Psoas muscle (tissue), 8 donors: ENCODE measurements around the gene TBPL1. TPM values are rescaled to one million over a fixed set of nuclear protein-coding genes. Genes with fewer than 3 reads are reported as not detected.

Source experiments
- ATAC-seq, 4 donors: fragments of 200-7000 bp; cut with Tn5 transposase; one replicate each; pipeline ENCODE4 v1.9.1; 2020; ENCODE audit warnings: moderate library complexity in 3 of 4, mild to moderate bottlenecking in 2 of 4
- DNase-seq, 2 donors: peaks; one replicate each; pipeline ENCODE4 v3.0.0-alpha.2; 2020
- H3K27ac ChIP-seq: fragments of 200-600 bp; one replicate; pipeline ENCODE4 v1.8.0; 2022
- H3K27me3 ChIP-seq, 3 donors: fragments of 200-600 bp in 1 of 3; one replicate each; pipeline versions ENCODE4 v1.6.1 to v1.8.0; 2013 to 2022; ENCODE audit warnings: low read length in 2 of 3, mild to moderate bottlenecking in 2 of 3, moderate library complexity in 1 of 3; ENCODE audit not compliant: insufficient read depth in 3 of 3
- H3K36me3 ChIP-seq, 2 donors: fragments of 200-600 bp in 1 of 2; one replicate each; pipeline versions ENCODE4 v1.6.1 to v1.8.0; 2013 to 2022; ENCODE audit warnings: low read depth in 1 of 2, mild to moderate bottlenecking in 1 of 2, moderate library complexity in 1 of 2; ENCODE audit not compliant: insufficient read depth in 1 of 2
- H3K4me1 ChIP-seq: fragments of 200-600 bp; one replicate; pipeline ENCODE4 v1.8.0; 2022
- H3K4me3 ChIP-seq: fragments of 200-600 bp; one replicate; pipeline ENCODE4 v1.8.0; 2022; ENCODE audit warnings: mild to moderate bottlenecking
- H3K9me3 ChIP-seq: fragments of 200-600 bp; one replicate; pipeline ENCODE4 v1.8.0; 2022
- CTCF ChIP-seq: fragments of 200-600 bp; IDR thresholded peaks from one replicate; pipeline ENCODE4 v1.8.0; 2022; ENCODE audit warnings: antibody characterized with exemption
- WGBS, 3 donors: extraction: QIAGEN DNeasy Blood & Tissue Kit; methylation state at CpG; one replicate each; pipeline versions ENCODE4 v1.1.6 to v1.1.7; 2013; 5-methylcytosine and 5-hydroxymethylcytosine counted together
- intact Hi-C, 2 donors: fragments of 100-400 bp; cut with DNase I; formaldehyde crosslinking; loops; one replicate each; pipeline versions ENCODE4 v1.11.0 to v1.14.2; 2022
- polyA plus RNA-seq, 3 donors: library from polyadenylated mRNA; stranded (reverse); fragments of 200-250 nt; gene quantifications; one replicate each; pipeline ENCODE4 v1.2.3, GENCODE V29; 2013
- total RNA-seq, 4 donors: library from RNA; stranded (reverse); fragmentation: NEBNext Ultra II Directional in 2 of 4; extraction: Animal tissue kit (Norgen Biotek cat#: 25700) in 2 of 4; gene quantifications; one replicate each; pipeline versions ENCODE4 v1.2.1 to v1.2.4, GENCODE V29; 2021 to 2023
- donor health status: healthy with polysubstance abuse.
- donor health status: DM: no; HTN: no; CAD: no; lungs with moderate emphysema.
- donor health status: Bipolar disorder and iron deficiency.
- donor health status: healthy.
- donor health status: DM: yes; HTN: yes; CAD: no.
- donor health status: DM: no; HTN: no; CAD: no.
- donor health status: DM: no; HTN: no; CAD: no.
- donor health status: DM: yes; HTN: yes; CAD: no.

The TBPL1 gene
- total and polyA plus RNA-seq, 7 donors: 7.5 to 17.7 (median 11.0) TPM

- intact Hi-C loops: no loop called here
- ATAC-seq: no peak
Measured at GRCh38 chr6:134009876-134010275, 56.9 kb downstream of the TBPL1 start.

GRCh38 chr6:134010400-134010799 lies 57.4 kb downstream of the TBPL1 start:
- H3K4me3 ChIP-seq: no peak overlapping the region
- no peaks in the 10 kb centered on the region for H3K27me3 ChIP-seq
- WGBS, 3 donors: 92 to 94% (median 93%) methylated on average over 8 of the region's 8 CpGs
- H3K27ac ChIP-seq: no peak overlapping the region
- no peak for ATAC-seq
- H3K36me3 ChIP-seq: no peaks in the 10 kb centered on the region
- intact Hi-C loops: no loop called here
- DNase-seq: no peak
- no peak for TF ChIP-seq CTCF
- no peaks in the 10 kb centered on the region for H3K9me3 ChIP-seq
- no peaks in the 10 kb centered on the region for H3K4me1 ChIP-seq

More at GRCh38 chr6:134009876-134010275, 56.9 kb downstream of the TBPL1 start:
- no peak overlapping the region for H3K27ac ChIP-seq
- no peak overlapping the region for H3K4me3 ChIP-seq
- no peak for DNase-seq
- H3K4me1 ChIP-seq: no peaks in the 10 kb centered on the region
- no peaks in the 10 kb centered on the region for H3K27me3 ChIP-seq
- peaks cover 0 to 5% of the 10 kb centered on the region in 2 donors for H3K36me3 ChIP-seq
- TF ChIP-seq CTCF: no peak
- no peaks in the 10 kb centered on the region for H3K9me3 ChIP-seq

GRCh38 chr6:134010974-134011373 lies 58.0 kb downstream of the TBPL1 start:
- Histone ChIP-seq H3K4me3 (no peak overlapping the region), H3K36me3 (no peaks in the 10 kb centered on the region), H3K27me3 (no peaks in the 10 kb centered on the region), H3K4me1 (no peaks in the 10 kb centered on the region), H3K27ac (no peak overlapping the region), H3K9me3 (no peaks in the 10 kb centered on the region)
- TF ChIP-seq CTCF: no peak
- DNase-seq (no peak), ATAC-seq (no peak)
- 79 to 92% (median 84%) methylated on average over 2 of the region's 2 CpGs for whole genome bisulfite sequencing, 3 donors
- intact Hi-C loops: no loop called here

GRCh38 chr6:134014588-134015137 lies 61.6 kb downstream of the TBPL1 start:
- Histone ChIP-seq H3K9me3 (no peaks in the 10 kb centered on the region), H3K4me3 (no peak overlapping the region), H3K27ac (no peak overlapping the region), H3K27me3 (no peaks in the 10 kb centered on the region), H3K36me3 (peaks cover 0 to 5% of the 10 kb centered on the region in 2 donors), H3K4me1 (no peaks in the 10 kb centered on the region)
- no peak for TF ChIP-seq CTCF
- WGBS, 3 donors: 58 to 67% (median 59%) methylated on average over 3 of the region's 3 CpGs
- ATAC-seq (no peak), DNase-seq (no peak)
- intact Hi-C loops: no loop called here
